K562 (cell line): ENCODE data around the gene ANKRD44.

Experiments
- FOXA1 ChIP-seq: fragments of 450-650 bp; IDR thresholded peaks from 2 replicates; pipeline ENCODE4 v1.6.1; 2016; ENCODE audit warnings: mild to moderate bottlenecking, borderline replicate concordance
- GABPA ChIP-seq: fragments of 200-800 bp; sonication (Bioruptor generic); conservative IDR thresholded peaks from 2 replicates; pipeline ENCODE4 v1.6.1; 2016; ENCODE audit warnings: low read depth, missing genetic modification characterization, missing compliant biosample characterization
- MAFF ChIP-seq: IDR thresholded peaks from 2 replicates; pipeline ENCODE4 v1.6.1; 2012; ENCODE audit warnings: low read length, improper control_type of control experiment
- MCM7 ChIP-seq, 2 experiments: fragments of 450-650 bp; IDR thresholded peaks; 2 replicates each; pipeline ENCODE4 v1.6.1; 2016 to 2018
- PHF21A ChIP-seq: fragments of 450-650 bp; IDR thresholded peaks from 2 replicates; pipeline ENCODE4 v1.6.1; 2017; ENCODE audit warnings: low read depth, borderline replicate concordance
- RNF2 ChIP-seq: sonication (generic); IDR thresholded peaks from 2 replicates; pipeline ENCODE4 v1.6.1; 2016
- SOX6 ChIP-seq: fragments of 450-650 bp; IDR thresholded peaks from 2 replicates; pipeline ENCODE4 v1.6.1; 2014; ENCODE audit warnings: mild to moderate bottlenecking
- ZNF133 ChIP-seq: fragments of 250-450 bp; sonication (Bioruptor Pico); IDR thresholded peaks from 2 replicates; pipeline ENCODE4 v1.4.0; 2020; ENCODE audit warnings: mild to moderate bottlenecking
- TF ChIP-seq, protein P1 (sequence below): fragments of 150-350 bp; IDR thresholded peaks from 2 replicates; pipeline ENCODE4 v1.6.1; 2014; ENCODE audit warnings: low read depth, mild to moderate bottlenecking, low read length, borderline replicate concordance
- TF ChIP-seq, protein P2 (sequence below), 3 experiments: IDR thresholded peaks in 2 of 3; conservative IDR thresholded peaks in 1 of 3; 2 replicates each; pipeline ENCODE4 v1.5.1; 2011 to 2012; ENCODE audit warnings: low read length in 3 of 3, mild to moderate bottlenecking in 3 of 3, control low read depth in 2 of 3, improper control_type of control experiment in 1 of 3, inconsistent platforms in 1 of 3, low read depth in 1 of 3, mixed read lengths in 1 of 3, moderate library complexity in 1 of 3; ENCODE audit not compliant: insufficient read depth in 2 of 3

DNA sequence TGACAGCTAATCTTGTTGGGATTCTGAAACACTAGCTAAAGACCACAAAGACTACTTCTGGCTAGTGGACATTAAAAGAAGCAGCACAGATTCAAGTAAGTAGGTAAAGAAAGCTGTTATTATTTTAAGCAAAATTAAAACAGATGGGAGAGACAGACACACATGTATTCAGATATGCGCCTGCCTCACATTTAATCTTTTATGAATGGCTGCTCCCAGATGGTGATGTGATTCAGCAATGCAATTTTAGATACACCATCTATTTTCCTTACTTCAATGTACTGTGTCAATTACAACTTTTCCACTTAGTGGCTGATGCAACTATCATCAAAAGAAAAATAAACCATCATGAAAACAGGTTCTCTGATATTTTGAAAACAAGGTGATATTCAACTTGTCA lies 251.1 kb downstream of the ANKRD44 start:
- no peak for TF ChIP-seq FOXA1
- TF ChIP-seq, protein P1, sequence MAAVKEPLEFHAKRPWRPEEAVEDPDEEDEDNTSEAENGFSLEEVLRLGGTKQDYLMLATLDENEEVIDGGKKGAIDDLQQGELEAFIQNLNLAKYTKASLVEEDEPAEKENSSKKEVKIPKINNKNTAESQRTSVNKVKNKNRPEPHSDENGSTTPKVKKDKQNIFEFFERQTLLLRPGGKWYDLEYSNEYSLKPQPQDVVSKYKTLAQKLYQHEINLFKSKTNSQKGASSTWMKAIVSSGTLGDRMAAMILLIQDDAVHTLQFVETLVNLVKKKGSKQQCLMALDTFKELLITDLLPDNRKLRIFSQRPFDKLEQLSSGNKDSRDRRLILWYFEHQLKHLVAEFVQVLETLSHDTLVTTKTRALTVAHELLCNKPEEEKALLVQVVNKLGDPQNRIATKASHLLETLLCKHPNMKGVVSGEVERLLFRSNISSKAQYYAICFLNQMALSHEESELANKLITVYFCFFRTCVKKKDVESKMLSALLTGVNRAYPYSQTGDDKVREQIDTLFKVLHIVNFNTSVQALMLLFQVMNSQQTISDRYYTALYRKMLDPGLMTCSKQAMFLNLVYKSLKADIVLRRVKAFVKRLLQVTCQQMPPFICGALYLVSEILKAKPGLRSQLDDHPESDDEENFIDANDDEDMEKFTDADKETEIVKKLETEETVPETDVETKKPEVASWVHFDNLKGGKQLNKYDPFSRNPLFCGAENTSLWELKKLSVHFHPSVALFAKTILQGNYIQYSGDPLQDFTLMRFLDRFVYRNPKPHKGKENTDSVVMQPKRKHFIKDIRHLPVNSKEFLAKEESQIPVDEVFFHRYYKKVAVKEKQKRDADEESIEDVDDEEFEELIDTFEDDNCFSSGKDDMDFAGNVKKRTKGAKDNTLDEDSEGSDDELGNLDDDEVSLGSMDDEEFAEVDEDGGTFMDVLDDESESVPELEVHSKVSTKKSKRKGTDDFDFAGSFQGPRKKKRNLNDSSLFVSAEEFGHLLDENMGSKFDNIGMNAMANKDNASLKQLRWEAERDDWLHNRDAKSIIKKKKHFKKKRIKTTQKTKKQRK: no peak
- no peak for TF ChIP-seq RNF2
- TF ChIP-seq GABPA (tag): no peak
- TF ChIP-seq, protein P2, sequence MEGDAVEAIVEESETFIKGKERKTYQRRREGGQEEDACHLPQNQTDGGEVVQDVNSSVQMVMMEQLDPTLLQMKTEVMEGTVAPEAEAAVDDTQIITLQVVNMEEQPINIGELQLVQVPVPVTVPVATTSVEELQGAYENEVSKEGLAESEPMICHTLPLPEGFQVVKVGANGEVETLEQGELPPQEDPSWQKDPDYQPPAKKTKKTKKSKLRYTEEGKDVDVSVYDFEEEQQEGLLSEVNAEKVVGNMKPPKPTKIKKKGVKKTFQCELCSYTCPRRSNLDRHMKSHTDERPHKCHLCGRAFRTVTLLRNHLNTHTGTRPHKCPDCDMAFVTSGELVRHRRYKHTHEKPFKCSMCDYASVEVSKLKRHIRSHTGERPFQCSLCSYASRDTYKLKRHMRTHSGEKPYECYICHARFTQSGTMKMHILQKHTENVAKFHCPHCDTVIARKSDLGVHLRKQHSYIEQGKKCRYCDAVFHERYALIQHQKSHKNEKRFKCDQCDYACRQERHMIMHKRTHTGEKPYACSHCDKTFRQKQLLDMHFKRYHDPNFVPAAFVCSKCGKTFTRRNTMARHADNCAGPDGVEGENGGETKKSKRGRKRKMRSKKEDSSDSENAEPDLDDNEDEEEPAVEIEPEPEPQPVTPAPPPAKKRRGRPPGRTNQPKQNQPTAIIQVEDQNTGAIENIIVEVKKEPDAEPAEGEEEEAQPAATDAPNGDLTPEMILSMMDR (IDR thresholded peaks at IDR 0.05 in 2 of 3, conservative IDR thresholded peaks at IDR 0.05 in 1 of 3; ENCODE audit: insufficient read depth in 2 of 3, low read depth in 1 of 3, low read length in 3 of 3): no peak
- no peak for TF ChIP-seq SOX6
- no peak for TF ChIP-seq MAFF
- TF ChIP-seq MCM7 (IDR thresholded peaks at IDR 0.05): no peak
- no peak for TF ChIP-seq ZNF133
- TF ChIP-seq PHF21A: no peak
